NCI-H748 treated with DMSO at 0.1 percent for 48 hours (cell line): Measurements from ENCODE around the gene CA5A.
A peak's percentile ranks its signal among the peaks of the same experiment; 100 is the strongest.
"Not testable (repeated sequence)": the region's sequence is repeated elsewhere in the genome, so short reads cannot be mapped to it uniquely, and the experiment has no call there.

ENCODE experiments used
- DNase-seq: peaks from one replicate; lab custom pipeline; 2025; lab: John Stamatoyannopoulos, UW

Gene CA5A

DNA sequence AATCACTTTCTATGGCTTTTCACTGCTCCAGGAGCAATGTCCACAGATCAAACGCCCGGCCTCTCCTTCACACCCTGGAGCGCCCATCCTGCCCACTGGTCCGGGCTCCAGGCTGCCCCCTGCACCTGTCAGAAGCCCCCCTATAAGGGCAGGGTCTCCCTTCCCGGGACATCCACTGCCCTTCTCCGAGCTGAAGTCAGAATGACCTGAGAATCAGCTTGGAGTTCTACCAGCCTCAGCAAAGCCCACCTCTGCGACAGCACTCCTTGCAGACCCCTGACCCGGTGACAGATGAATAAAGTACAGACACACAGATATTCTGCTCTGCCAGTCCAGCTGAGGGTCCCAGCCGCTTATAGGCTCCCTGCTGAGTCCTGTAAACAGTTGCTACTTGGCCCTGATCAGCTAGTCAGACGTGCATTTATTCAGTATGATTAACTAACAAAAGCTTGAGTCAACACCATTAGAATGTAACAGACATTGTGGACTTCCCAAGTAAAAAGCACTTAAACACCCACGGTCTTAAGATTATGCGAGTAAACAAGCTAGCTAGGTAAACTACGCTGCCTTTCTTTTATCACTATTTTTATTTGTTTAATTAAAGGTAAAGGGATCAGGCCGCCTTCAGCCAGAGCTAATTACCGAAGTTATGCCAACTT is 71.9 kb downstream of the CA5A start:
- DNase-seq, result peak; percentile 23

- DNase-seq, result not testable (repeated sequence)
Observed at GRCh38 chr16:87863327-87863635, 73.0 kb downstream of the CA5A start.

DNA sequence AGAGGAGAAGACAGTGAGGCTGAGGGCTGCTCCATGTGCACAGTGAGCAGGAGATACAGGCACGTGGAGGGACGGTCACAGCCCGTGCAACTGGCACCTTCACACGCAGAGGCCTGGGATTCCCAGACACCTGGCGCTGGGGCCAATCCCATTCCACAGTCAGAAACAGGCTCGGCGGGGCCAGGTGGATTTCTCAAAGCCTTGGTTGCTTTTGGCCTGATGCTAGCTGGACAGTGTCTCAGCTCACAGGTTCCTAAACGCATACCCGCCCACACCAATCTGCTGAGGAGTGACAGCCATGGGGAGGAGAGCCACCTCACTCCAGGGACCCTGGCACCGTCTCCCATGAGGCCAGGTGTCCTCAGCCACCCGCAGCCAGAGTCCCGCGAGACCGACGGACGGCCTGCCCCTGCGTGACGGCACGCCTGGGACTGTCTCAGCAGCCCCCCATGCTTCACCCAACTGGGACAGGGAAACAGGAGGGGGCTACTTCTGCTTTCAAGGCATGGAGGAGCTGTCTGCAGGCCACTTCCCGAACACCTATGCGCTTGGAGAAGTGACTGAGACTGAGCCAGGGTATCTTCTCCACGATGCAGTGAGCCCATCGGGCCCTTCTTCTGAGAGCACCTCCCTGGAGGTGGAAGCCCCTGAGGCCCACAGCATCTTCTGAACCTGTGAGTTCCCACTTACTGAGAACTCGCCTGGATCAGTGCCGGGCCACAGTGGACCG is 73.6 kb downstream of the CA5A start:
- DNase-seq, result not testable (repeated sequence)

- DNase-seq, result not testable (repeated sequence)
Observed at GRCh38 chr16:87861300-87862099, 74.8 kb downstream of the CA5A start.

DNA sequence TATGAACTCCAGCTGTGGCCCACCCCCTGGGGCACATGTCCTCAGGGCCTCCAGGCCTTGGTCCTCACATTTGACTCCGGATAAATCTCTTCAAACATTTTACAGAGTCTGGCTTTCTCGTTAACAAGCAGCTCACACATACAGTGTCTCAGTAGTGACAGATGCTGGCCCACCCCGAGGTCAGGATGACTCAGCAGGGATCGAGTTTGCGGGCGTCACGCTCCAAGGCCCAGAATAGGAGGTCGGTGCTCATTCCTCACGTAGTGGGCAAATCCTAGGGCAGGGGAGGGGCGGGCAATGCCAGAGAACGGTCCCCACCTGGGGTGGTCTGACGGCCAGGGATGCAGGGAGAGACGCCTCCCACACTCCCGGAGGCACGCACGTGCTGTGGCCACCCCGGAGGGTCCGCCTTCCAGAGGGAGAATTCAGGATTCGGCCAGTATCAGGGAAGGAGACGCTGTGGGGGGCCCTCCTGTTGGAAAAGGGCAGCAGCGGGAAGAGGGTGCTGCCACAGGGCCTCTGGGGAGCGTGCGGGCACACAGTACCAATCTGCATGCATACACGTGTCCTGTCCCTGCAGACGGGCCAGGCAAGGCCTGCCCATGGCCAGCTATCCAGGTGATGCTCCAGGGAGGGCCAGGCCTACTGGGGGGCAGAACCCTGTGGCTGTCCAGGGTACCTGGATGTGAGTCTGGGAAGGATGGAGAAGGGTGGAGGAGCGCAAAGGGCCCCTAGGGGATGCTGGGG is 75.6 kb downstream of the CA5A start:
- DNase-seq, result no peak

- DNase-seq, result not testable (repeated sequence)
Observed at GRCh38 chr16:87858151-87858993, 78.0 kb downstream of the CA5A start.

DNA sequence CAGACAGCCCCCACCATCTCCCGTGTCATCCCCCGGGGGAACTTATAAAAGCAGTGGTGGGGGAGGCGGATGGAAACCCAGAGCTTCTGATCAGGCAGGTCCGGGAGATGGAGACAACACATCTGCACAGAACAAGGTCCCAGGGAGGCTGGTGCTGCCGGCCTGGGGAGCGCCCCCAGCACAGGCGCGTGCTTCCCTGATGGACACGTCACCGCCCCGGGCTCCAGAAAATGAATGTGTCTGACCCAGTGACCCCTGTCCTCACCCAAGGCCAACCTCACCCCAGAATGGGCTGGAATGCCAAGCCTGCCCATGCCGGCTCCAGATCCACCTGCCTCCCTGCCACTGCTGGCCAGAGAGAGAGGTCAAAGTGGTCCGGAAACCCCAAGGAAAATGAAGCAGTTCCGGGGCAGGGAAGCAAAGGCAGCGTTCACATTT is 79.5 kb downstream of the CA5A start:
- no peak for DNase-seq

DNA sequence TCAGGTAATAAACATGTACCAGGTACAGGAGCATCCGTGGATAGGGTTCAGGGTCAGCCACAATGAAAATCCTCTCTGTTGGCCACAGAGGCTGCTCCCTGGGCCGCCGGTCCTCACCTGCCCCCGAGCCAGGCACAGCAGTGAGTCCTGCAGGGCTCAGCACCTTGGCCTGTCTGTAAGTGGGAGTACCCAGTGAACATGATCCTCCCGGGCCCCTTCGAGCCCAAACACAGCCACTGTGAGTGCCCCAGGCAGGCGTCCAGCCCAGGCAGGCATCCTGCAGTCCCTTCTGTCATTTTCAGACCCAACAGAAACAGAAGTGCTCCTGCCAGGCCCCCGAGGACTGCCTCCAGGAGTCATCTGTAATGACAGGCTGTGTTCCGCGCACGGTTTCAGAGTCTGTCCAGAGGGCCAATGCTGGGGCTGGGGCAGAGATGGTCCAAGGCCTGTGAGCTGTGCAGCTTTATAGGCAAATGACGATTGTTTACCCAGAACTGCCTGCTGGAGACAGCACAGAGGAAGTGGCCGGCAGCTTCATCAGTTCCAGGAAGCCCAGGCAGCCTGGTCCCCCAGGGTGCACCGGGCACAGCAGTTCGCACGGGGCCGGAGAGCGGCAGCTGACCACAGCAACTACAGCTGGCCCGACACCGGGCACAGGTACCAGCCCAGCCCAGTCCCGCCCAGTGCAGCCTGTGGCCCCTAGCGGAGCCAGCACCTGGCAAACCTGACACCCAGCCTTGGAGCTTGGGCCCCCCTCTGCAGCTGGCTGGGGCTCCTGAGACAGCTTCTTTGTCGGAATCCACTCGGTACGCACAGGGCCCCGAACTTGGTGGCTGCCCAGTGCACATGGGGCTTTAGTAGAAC is 80.2 kb downstream of the CA5A start:
- no peak for DNase-seq

DNA sequence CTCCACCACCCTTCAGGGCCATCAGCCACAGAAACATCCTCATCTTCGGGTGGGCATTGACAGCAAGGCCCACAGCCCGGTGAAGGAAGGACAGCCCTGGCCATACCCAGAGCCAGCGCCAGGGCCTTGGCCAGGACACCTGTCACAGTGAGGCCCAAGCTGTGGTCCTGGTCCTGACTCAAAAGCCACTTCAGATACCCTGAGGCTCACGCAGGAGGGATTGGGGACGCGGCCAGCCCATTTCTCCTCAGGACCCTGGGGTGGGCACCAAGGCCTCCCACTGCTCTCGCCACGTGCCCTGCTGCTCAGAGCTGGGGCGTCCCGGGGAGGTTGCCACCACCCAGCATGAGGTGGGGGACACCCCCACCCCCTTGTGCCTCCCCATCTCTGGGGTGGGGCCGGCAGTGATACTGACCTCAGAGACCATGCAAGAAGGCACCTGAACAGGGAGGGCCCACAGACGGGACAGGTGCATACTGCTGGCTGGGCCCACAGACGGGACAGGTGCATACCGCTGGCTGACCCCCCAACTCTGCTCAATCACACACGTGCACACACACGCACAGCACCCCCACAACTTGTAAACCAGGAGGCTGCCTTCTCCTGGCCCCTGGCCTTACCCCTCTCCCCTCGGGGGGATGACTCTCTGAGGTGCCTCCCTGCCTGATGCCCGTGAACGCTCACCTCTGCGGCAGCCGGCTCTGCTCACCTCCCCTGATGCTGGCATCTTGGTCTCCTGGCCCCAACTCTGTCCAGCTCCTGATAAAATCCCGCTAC is 81.2 kb downstream of the CA5A start:
- no peak for DNase-seq

DNA sequence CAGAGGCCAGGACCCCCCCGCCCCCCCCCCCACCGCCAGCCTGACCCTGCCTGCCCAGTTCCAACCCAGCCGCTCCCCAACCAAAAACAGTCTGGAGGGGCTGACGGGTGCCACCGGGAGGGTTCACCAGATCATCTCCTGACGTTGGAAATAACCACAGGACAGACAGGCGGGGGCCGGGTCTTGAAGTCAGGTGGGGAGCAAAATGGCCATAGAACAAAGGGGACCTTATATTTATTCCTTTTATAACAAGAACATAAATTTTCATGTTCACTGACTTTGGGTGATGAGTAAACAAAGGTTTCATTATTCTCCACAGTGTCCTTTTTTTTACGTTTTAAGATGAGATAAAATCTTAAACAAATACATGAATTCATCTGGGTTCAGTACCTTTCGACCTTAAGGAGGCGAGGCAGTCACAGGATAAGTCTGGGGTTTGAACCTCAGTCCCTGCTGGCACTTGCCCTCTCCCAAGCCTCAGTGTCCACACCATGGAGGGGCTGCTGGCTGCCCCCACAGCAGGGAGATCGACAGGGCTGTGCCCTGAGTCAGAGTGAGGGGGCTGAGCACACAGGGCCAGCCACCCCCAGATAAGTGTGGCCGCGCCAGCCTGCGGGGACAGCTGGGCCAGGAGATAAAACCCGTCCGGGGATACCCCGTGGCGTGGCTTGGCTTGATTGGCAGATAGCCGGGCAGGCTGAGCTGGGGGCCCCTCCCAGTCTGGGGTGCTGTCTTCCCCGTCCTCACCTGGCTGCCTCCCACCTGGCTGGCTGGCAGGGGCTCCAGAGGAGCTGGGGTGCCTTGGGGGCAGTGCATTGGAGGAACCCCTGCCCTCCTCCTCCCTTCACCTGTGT is 82.0 kb downstream of the CA5A start:
- DNase-seq, result no peak

- peak; percentile 5 for DNase-seq
Observed at GRCh38 chr16:87853411-87854052, 82.8 kb downstream of the CA5A start.

GRCh38 chr16:87851601-87852000 is 84.7 kb downstream of the CA5A start:
- no peak for DNase-seq

DNA sequence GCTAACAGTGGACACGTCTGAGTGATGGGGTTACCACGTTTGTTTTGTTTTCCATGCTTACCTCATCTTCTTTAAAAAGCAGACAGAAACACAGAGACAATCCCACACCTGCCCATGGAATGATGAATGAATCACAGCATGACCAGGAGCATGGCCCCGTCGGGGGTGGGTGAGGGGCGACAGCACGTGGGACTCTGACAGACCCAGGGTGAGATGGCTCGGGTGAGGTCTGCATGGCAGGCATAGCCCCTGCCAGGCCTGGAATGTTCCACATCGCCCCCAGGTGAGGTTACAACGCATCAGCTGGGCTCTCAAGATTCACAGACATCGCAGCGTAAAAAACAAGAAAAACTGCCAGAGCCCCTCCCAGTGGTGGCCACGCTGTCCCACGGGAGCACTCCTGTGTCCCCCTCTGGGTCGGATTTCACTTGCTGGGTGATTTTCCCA is 85.2 kb downstream of the CA5A start:
- DNase-seq, result no peak

DNA sequence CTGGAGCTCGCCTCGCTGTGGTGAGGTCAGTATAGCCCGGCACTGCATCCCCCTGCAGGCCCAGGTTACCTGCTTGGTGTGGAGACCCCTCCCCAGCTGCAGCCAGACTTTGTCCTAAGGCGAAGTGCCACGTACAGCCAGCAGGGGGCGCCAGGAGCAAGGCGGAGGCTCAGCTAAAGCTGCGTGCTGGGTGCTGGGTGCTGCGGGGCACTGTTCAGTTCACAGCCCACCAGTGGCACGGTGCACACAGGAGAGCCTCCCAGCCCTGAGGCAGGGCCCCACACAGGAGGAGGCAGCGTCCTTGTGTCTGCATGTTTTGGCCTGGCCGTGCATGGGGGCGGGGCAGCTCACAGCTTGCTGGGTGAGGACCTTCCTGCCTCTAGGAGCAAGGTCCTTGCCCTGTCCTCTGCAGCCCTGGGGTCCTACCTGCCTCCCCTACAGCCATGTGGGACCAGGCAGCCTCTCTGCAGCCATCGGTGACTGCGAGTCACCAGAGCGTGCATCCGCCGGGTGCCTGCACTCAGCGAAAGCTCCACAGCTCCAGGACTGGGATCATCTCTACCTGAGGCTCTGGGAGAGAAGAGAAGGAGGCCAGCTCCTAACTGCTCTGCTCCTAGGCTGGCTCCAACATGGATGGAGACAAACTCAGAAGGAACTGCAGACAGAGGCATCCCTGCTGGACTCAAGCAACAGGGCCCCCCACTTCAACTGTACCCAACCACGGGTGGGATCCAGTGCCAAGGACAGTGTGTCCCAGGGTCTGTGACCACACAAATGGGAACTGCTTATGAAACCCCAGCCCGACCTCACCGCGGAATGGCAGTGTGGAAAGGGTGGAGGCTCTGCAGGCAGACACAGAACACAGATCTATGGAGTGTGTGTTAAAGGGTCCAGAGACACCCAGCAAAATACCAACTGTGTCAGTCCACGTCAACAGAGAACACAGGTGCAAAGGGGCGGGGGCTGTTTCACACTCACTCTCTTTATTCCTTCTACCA is 86.0 kb downstream of the CA5A start:
- peak; percentile 2 for DNase-seq

GRCh38 chr16:87849419-87850008 is 86.8 kb downstream of the CA5A start:
- DNase-seq, result no peak

- DNase-seq, result no peak
Observed at GRCh38 chr16:87848676-87849345, 87.5 kb downstream of the CA5A start.
